Mucosa of descending colon (tissue), 3 donors: ENCODE data around the gene STX3. TPM values are rescaled to one million over a fixed set of nuclear protein-coding genes. Genes with fewer than 3 reads are reported as not detected.

ENCODE experiments used
- ATAC-seq: fragments of 200-7000 bp; cut with Tn5 transposase; one replicate; pipeline ENCODE4 v1.9.1; 2020; ENCODE audit warnings: mild to moderate bottlenecking, moderate library complexity
- DNase-seq, 3 donors: peaks; one replicate each; pipeline ENCODE4 v3.0.0-alpha.2; 2020
- H3K36me3 ChIP-seq: fragments of 200-600 bp; one replicate; pipeline ENCODE4 v1.8.0; 2021; ENCODE audit warnings: low read depth, mild to moderate bottlenecking
- H3K4me1 ChIP-seq: fragments of 200-600 bp; one replicate; pipeline ENCODE4 v1.8.0; 2021; ENCODE audit warnings: low read depth, mild to moderate bottlenecking
- H3K4me3 ChIP-seq: fragments of 200-600 bp; one replicate; pipeline ENCODE4 v1.8.0; 2021; ENCODE audit warnings: mild to moderate bottlenecking
- H3K9me3 ChIP-seq: fragments of 200-600 bp; one replicate; pipeline ENCODE4 v1.8.0; 2021; ENCODE audit warnings: mild to moderate bottlenecking
- CTCF ChIP-seq: fragments of 200-600 bp; IDR thresholded peaks from one replicate; pipeline ENCODE4 v1.8.0; 2022; ENCODE audit warnings: antibody characterized with exemption, mild to moderate bottlenecking
- intact Hi-C, 2 donors: fragments of 100-400 bp; cut with DNase I in 1 of 2; cut with micrococcal nuclease in 1 of 2; formaldehyde crosslinking; loops; one replicate each; pipeline versions ENCODE4 v1.11.0 to v1.11.1; 2022; cut with DNase I, micrococcal nuclease
- total RNA-seq, 3 donors: library from RNA; stranded (reverse); fragmentation: NEBNext Ultra II Directional in 2 of 3; extraction: Animal tissue kit (Norgen Biotek cat#: 25700) in 2 of 3; gene quantifications; one replicate each; pipeline versions ENCODE4 v1.2.1 to v1.2.4, GENCODE V29; 2021 to 2023
- donor health status: DM: no; HTN: no; CAD: no; lungs with moderate emphysema.
- donor health status: DM: no; HTN: no; CAD: no.
- donor health status: DM: no; HTN: yes; CAD: no.

Gene STX3
- total RNA-seq, 3 donors from 2014 or later = 69.5 to 129 (median 96.1) TPM

GRCh38 chr11:59767225-59767611 lies 12.0 kb downstream of the STX3 start:
- peak; percentile 72 for ATAC-seq

GRCh38 chr11:59769111-59769510 lies 13.9 kb downstream of the STX3 start:
- no peak for TF ChIP-seq CTCF
- intact Hi-C loops = no loop called here
- Histone ChIP-seq H3K4me3 (no peak overlapping the region), H3K36me3 (peaks cover 3% of the 10 kb centered on the region), H3K4me1 (peaks cover 28% of the 10 kb centered on the region), H3K9me3 (no peaks in the 10 kb centered on the region)
- DNase-seq (no peak), ATAC-seq (no peak)

More at GRCh38 chr11:59767225-59767611, 12.0 kb downstream of the STX3 start:
- no peak for TF ChIP-seq CTCF
- intact Hi-C loops = no loop called here
- peak in 1 of 3 donors; percentile 32 for DNase-seq
- Histone ChIP-seq H3K4me1 (peaks cover 28% of the 10 kb centered on the region), H3K9me3 (no peaks in the 10 kb centered on the region), H3K36me3 (no peaks in the 10 kb centered on the region), H3K4me3 (no peak overlapping the region)

- no peak for TF ChIP-seq CTCF
- Histone ChIP-seq H3K9me3 (no peaks in the 10 kb centered on the region), H3K36me3 (peaks cover 3% of the 10 kb centered on the region), H3K4me1 (peaks cover 27% of the 10 kb centered on the region), H3K4me3 (no peak overlapping the region)
- intact Hi-C loops = no loop called here
- ATAC-seq = no peak
- no peak for DNase-seq
Measured at GRCh38 chr11:59769828-59770227, 14.7 kb downstream of the STX3 start.

- no peaks in the 10 kb centered on the region for H3K9me3 ChIP-seq
- H3K36me3 ChIP-seq = peaks cover 3% of the 10 kb centered on the region
- no peak for ATAC-seq
- H3K4me3 ChIP-seq = no peak overlapping the region
- no peak for TF ChIP-seq CTCF
- no peak for DNase-seq
- intact Hi-C loops = no loop called here
- peaks cover 22% of the 10 kb centered on the region for H3K4me1 ChIP-seq
Measured at GRCh38 chr11:59770319-59770718, 15.1 kb downstream of the STX3 start.

GRCh38 chr11:59770869-59771268 lies 15.7 kb downstream of the STX3 start:
- Histone ChIP-seq H3K9me3 (no peaks in the 10 kb centered on the region), H3K4me1 (peaks cover 16% of the 10 kb centered on the region), H3K36me3 (peaks cover 3% of the 10 kb centered on the region), H3K4me3 (no peak overlapping the region)
- DNase-seq = no peak
- TF ChIP-seq CTCF = no peak
- intact Hi-C loops = no loop called here
- ATAC-seq = no peak

GRCh38 chr11:59771605-59772004 lies 16.4 kb downstream of the STX3 start:
- no peak for TF ChIP-seq CTCF
- ATAC-seq (no peak), DNase-seq (no peak)
- peaks cover 10% of the 10 kb centered on the region for H3K4me1 ChIP-seq
- no peaks in the 10 kb centered on the region for H3K9me3 ChIP-seq
- intact Hi-C loops = no loop called here
- peaks cover 3% of the 10 kb centered on the region for H3K36me3 ChIP-seq
- H3K4me3 ChIP-seq = no peak overlapping the region
